BE2C (cell line): ENCODE measurements around the gene E2F6.

Experiments used
- DNase-seq: peaks from one replicate; pipeline ENCODE4 v3.0.0-alpha.2; 2020
- H3K27me3 ChIP-seq: fragments of 250-450 bp; sonication (Bioruptor Pico); 2 replicates; pipeline ENCODE4 v1.5.1; 2020; ENCODE audit warnings: mild to moderate bottlenecking
- H3K36me3 ChIP-seq: fragments of 250-450 bp; sonication (Bioruptor Pico); 2 replicates; pipeline ENCODE4 v1.5.1; 2020; ENCODE audit warnings: mild to moderate bottlenecking
- H3K4me1 ChIP-seq: fragments of 250-450 bp; sonication (Bioruptor Pico); 2 replicates; pipeline ENCODE4 v1.5.1; 2020
- H3K4me3 ChIP-seq: 2 replicates; pipeline ENCODE4 v1.5.1; 2011; ENCODE audit warnings: low read depth, low read length
- H3K9me3 ChIP-seq: fragments of 250-450 bp; sonication (Bioruptor Pico); 2 replicates; pipeline ENCODE4 v1.5.1; 2020
- TF ChIP-seq, protein P1 (sequence below): IDR thresholded peaks from 2 replicates; pipeline ENCODE4 v1.5.1; 2012; ENCODE audit warnings: mild to moderate bottlenecking, low read depth, low read length

The E2F6 gene

DNA sequence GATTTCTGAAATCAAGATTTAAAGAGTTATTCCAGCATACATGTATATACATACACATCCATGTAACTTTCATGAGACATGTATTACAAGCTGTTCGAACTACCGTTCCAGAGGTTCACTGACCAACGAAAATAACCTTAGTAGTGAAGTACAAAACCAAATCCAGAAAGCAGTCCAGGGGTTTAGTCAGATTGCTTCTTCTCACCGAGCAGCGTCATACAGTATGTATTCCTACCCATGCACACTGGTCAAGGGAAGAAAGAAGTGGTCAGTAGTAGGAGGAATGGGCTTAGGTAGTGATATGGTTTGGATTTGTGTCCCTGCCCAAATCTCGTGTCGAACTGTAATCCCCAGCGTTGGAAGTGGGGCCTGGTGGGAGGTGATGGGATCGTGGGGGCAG lies 45.3 kb downstream of the E2F6 start:
- TF ChIP-seq, protein P1, sequence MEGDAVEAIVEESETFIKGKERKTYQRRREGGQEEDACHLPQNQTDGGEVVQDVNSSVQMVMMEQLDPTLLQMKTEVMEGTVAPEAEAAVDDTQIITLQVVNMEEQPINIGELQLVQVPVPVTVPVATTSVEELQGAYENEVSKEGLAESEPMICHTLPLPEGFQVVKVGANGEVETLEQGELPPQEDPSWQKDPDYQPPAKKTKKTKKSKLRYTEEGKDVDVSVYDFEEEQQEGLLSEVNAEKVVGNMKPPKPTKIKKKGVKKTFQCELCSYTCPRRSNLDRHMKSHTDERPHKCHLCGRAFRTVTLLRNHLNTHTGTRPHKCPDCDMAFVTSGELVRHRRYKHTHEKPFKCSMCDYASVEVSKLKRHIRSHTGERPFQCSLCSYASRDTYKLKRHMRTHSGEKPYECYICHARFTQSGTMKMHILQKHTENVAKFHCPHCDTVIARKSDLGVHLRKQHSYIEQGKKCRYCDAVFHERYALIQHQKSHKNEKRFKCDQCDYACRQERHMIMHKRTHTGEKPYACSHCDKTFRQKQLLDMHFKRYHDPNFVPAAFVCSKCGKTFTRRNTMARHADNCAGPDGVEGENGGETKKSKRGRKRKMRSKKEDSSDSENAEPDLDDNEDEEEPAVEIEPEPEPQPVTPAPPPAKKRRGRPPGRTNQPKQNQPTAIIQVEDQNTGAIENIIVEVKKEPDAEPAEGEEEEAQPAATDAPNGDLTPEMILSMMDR: no peak
- H3K27me3 ChIP-seq: no peaks in the 10 kb centered on the region
- H3K4me3 ChIP-seq: no peak overlapping the region
- no peaks in the 10 kb centered on the region for H3K4me1 ChIP-seq
- DNase-seq: no peak
- H3K9me3 ChIP-seq: no peaks in the 10 kb centered on the region
- H3K36me3 ChIP-seq: no peaks in the 10 kb centered on the region

DNA sequence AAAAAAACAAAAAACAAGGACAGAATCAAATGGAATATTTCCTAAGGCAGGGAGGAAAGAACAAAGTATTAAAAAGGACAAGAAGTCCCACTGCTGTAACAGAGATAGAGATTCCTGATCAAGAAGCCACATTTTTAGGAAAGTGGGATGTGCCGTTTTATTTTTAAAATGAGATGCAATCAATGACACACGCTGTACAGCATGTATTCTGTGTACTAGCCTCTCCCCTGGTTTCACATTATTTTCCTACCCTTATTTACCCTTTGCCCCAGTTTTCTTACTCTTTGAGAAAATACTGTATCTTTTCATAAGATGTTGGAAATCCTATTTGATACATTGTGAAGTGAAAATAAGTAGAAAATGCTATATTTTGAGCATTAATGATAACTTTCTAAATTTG lies 45.8 kb downstream of the E2F6 start:
- Histone ChIP-seq H3K27me3 (no peaks in the 10 kb centered on the region), H3K4me3 (no peak overlapping the region), H3K36me3 (no peaks in the 10 kb centered on the region), H3K4me1 (no peaks in the 10 kb centered on the region), H3K9me3 (no peaks in the 10 kb centered on the region)
- TF ChIP-seq, protein P1: no peak
- DNase-seq: no peak

DNA sequence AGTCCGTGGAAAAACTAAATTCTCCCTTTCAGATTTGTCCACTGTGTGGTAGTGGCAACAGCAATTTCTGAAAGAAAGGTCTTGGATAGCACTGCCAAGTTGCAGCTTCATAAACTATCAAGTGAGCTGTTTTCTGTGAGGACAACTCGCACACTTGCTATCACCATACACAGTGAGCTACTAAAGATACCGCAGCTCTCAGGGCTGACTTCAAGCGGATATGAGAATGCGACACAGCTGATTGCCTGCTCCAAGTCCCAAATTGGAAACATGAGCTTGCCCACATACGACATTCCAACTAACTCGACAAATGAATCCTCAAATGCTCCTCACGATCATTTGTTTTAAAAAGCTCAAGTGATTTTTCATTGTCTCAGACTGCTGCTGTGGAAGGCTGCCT lies 46.2 kb downstream of the E2F6 start:
- no peaks in the 10 kb centered on the region for H3K4me1 ChIP-seq
- no peaks in the 10 kb centered on the region for H3K27me3 ChIP-seq
- H3K4me3 ChIP-seq: no peak overlapping the region
- DNase-seq: no peak
- H3K9me3 ChIP-seq: no peaks in the 10 kb centered on the region
- TF ChIP-seq, protein P1: no peak
- H3K36me3 ChIP-seq: no peaks in the 10 kb centered on the region

DNA sequence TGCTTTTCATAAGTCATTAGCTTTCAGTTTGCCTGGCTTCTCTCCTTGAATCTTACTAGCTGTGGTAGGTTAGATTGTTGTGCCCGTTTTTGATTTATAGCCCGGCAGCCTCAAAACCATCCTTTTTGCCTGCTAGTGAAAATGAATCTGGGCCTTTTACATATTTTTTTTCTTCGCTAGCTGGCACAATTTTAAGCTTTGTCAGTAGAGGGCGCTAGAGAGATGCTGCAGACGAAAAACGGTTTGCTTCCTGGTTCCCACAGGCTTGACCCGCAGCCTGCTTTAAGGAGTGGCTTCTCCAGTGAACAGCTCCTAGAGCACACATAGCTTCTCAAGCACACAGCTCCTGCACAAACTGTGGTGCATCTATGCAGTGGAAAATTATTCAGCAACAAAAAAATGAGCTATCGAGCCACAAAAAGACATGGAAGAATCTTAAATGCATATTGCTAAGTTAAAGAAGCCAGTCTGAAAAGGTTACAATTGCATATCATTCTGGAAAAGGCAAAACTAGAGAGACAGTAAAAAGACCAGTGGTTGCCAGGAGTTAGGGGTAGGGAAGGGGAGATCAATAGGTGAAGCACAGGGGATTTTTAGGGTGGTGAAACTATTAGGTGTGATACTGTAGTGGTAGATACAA lies 47.9 kb downstream of the E2F6 start:
- no peaks in the 10 kb centered on the region for H3K36me3 ChIP-seq
- H3K4me3 ChIP-seq: no peak overlapping the region
- no peaks in the 10 kb centered on the region for H3K4me1 ChIP-seq
- no peaks in the 10 kb centered on the region for H3K27me3 ChIP-seq
- no peak for DNase-seq
- no peaks in the 10 kb centered on the region for H3K9me3 ChIP-seq
- TF ChIP-seq, protein P1: peak; percentile 70

DNA sequence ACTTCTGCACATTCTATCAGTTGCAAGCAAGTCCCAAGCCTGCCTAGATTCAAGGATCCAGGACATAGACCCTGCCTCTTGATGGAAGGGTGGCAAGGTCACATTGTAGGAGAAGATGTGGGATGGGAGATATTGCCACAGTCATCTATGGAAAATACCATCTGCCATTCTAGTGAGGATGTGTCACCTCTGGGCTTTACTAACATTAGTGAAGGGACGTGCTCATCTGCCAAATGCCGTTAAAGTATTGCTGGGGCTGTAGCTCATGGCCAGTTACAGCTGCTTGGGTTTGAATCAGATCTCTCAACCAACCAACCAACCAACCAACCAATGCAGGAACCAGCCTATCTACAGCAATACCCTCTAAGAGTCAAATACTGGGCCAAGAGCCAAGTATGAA lies 49.0 kb downstream of the E2F6 start:
- H3K4me3 ChIP-seq: no peak overlapping the region
- TF ChIP-seq, protein P1: no peak
- no peaks in the 10 kb centered on the region for H3K36me3 ChIP-seq
- H3K27me3 ChIP-seq: no peaks in the 10 kb centered on the region
- H3K4me1 ChIP-seq: no peaks in the 10 kb centered on the region
- DNase-seq: no peak
- no peaks in the 10 kb centered on the region for H3K9me3 ChIP-seq

DNA sequence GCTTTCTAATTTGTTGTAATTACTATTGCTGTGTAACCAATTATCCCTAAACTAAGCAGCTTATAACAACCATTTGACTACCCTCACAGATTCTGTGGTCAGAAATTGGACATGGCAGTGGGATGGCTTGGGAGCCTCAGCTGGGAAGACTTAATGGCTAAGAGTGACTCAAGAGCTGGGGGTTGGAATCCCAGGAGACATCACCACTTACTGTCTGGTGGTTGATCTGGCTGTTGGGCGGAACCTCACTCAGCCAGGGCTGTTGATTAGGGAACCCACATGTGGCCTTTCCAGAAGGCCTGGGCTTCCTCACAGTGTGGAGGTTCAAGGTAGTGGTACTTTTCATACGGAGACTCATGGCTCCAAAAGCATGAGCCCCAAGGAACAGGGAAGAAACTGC lies 49.8 kb downstream of the E2F6 start:
- Histone ChIP-seq H3K27me3 (no peaks in the 10 kb centered on the region), H3K36me3 (no peaks in the 10 kb centered on the region), H3K9me3 (no peaks in the 10 kb centered on the region), H3K4me1 (no peaks in the 10 kb centered on the region), H3K4me3 (no peak overlapping the region)
- TF ChIP-seq, protein P1: no peak
- no peak for DNase-seq
